DOHH2 (cell line): ENCODE measurements around the gene MAPRE3.

ENCODE experiments used
- H3F3A ChIP-seq: fragments of 200-600 bp; sonication (generic), shearing (Covaris generic); 2 replicates; pipeline ENCODE4 v1.6.0; 2016; ENCODE audit warnings: antibody characterized with exemption, mild to moderate bottlenecking; ENCODE audit not compliant: control insufficient read depth, insufficient read depth
- H3K27ac ChIP-seq: fragments of 200-600 bp; sonication (generic); 2 replicates; pipeline ENCODE4 v1.5.1; 2014; ENCODE audit warnings: low read depth, mild to moderate bottlenecking, low read length, moderate library complexity
- H3K27me3 ChIP-seq: fragments of 200-600 bp; sonication (generic); 2 replicates; pipeline ENCODE4 v1.6.1; 2014; ENCODE audit warnings: mild to moderate bottlenecking, low read length, mixed read lengths; ENCODE audit not compliant: control insufficient read depth
- H3K36me3 ChIP-seq: fragments of 200-600 bp; sonication (generic); 2 replicates; pipeline ENCODE4 v1.6.1; 2014; ENCODE audit warnings: mild to moderate bottlenecking, low read length, moderate library complexity, mixed read lengths; ENCODE audit not compliant: control insufficient read depth
- H3K4me1 ChIP-seq: fragments of 200-600 bp; sonication (generic); 2 replicates; pipeline ENCODE4 v1.6.1; 2014; ENCODE audit warnings: mild to moderate bottlenecking, low read length, mixed read lengths; ENCODE audit not compliant: control insufficient read depth
- H3K4me2 ChIP-seq: fragments of 200-600 bp; sonication (generic); 2 replicates; pipeline ENCODE4 v1.6.0; 2014; ENCODE audit warnings: mild to moderate bottlenecking, low read length, moderate library complexity
- H3K4me3 ChIP-seq: fragments of 200-600 bp; sonication (generic); 2 replicates; pipeline ENCODE4 v1.5.1; 2014; ENCODE audit warnings: mild to moderate bottlenecking, low read length, mixed read lengths
- H3K79me2 ChIP-seq: fragments of 200-600 bp; sonication (generic); 2 replicates; pipeline ENCODE4 v1.6.1; 2014; ENCODE audit warnings: mild to moderate bottlenecking, low read length, mixed read lengths; ENCODE audit not compliant: control insufficient read depth
- H3K9me2 ChIP-seq: fragments of 200-600 bp; sonication (generic); replicated peaks from 2 replicates; pipeline ENCODE4 v1.6.1; 2014; ENCODE audit warnings: mild to moderate bottlenecking, low read length, mixed read lengths; ENCODE audit not compliant: control insufficient read depth
- H3K9me3 ChIP-seq: fragments of 200-600 bp; sonication (generic); 2 replicates; pipeline ENCODE4 v1.6.1; 2014; ENCODE audit warnings: antibody characterized with exemption, low read length, mixed read lengths; ENCODE audit not compliant: control insufficient read depth, insufficient read depth
- H4K20me1 ChIP-seq: fragments of 200-600 bp; sonication (generic); 2 replicates; pipeline ENCODE4 v1.6.0; 2014; ENCODE audit warnings: low read depth, mild to moderate bottlenecking, antibody characterized with exemption, low read length, moderate library complexity; ENCODE audit not compliant: control insufficient read depth, insufficient read depth
- CTCF ChIP-seq: fragments of 200-600 bp; sonication (generic); IDR thresholded peaks from one replicate; pipeline ENCODE4 v1.5.1; 2014; ENCODE audit warnings: antibody characterized with exemption, mild to moderate bottlenecking, low read depth, low read length; ENCODE audit not compliant: poor library complexity, severe bottlenecking
- EZH2phosphoT487 ChIP-seq: fragments of 200-600 bp; sonication (generic); IDR thresholded peaks from 2 replicates; pipeline ENCODE4 v1.6.1; 2017; ENCODE audit warnings: borderline replicate concordance, mild to moderate bottlenecking, antibody characterized with exemption, low read length, moderate library complexity, mixed read lengths

MAPRE3 gene

DNA sequence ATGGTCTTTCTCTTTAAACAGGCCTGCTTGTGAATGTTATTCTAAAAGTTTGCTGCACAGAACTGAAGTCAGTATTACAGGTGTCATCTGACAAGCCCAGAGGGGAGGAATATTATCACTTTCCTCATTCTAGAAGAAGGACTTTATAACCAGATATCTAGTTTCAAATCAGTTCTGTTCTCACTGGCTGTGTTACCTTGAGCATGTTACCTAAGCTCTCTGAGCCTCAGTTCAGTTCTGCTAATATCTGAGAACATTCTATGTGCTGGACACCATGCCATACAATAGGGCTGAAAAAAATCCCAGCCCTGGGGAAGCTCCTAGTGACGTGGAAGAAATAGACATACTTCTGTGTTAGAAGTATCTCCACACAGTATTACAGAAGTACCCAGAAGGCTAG lies 27.9 kb downstream of the MAPRE3 start:
- H3F3A ChIP-seq, result no peaks in the 10 kb centered on the region
- no peaks in the 10 kb centered on the region for H4K20me1 ChIP-seq
- no peaks in the 10 kb centered on the region for H3K9me3 ChIP-seq
- H3K4me1 ChIP-seq, result no peaks in the 10 kb centered on the region
- no peak overlapping the region for H3K4me3 ChIP-seq
- no peak overlapping the region for H3K27ac ChIP-seq
- H3K36me3 ChIP-seq, result no peaks in the 10 kb centered on the region
- H3K27me3 ChIP-seq, result peaks cover 33% of the 10 kb centered on the region
- H3K79me2 ChIP-seq, result no peaks in the 10 kb centered on the region
- no peaks in the 10 kb centered on the region for H3K9me2 ChIP-seq
- TF ChIP-seq EZH2phosphoT487, result no peak
- no peak for TF ChIP-seq CTCF
- no peak overlapping the region for H3K4me2 ChIP-seq

- H3K9me3 ChIP-seq, result no peaks in the 10 kb centered on the region
- H3F3A ChIP-seq, result no peaks in the 10 kb centered on the region
- no peaks in the 10 kb centered on the region for H3K4me1 ChIP-seq
- no peak overlapping the region for H3K27ac ChIP-seq
- H3K4me3 ChIP-seq, result no peak overlapping the region
- no peak overlapping the region for H3K4me2 ChIP-seq
- peaks cover 28% of the 10 kb centered on the region for H3K27me3 ChIP-seq
- H4K20me1 ChIP-seq, result no peaks in the 10 kb centered on the region
- H3K79me2 ChIP-seq, result no peaks in the 10 kb centered on the region
- no peaks in the 10 kb centered on the region for H3K36me3 ChIP-seq
- no peaks in the 10 kb centered on the region for H3K9me2 ChIP-seq
- TF ChIP-seq EZH2phosphoT487 (no peak), CTCF (no peak)
Measured at GRCh38 chr2:27000228-27000627, 29.8 kb downstream of the MAPRE3 start.

- H4K20me1 ChIP-seq, result no peaks in the 10 kb centered on the region
- H3K4me2 ChIP-seq, result no peak overlapping the region
- no peaks in the 10 kb centered on the region for H3K36me3 ChIP-seq
- no peak overlapping the region for H3K4me3 ChIP-seq
- peaks cover 32% of the 10 kb centered on the region for H3K27me3 ChIP-seq
- no peak overlapping the region for H3K27ac ChIP-seq
- no peaks in the 10 kb centered on the region for H3F3A ChIP-seq
- H3K4me1 ChIP-seq, result no peaks in the 10 kb centered on the region
- H3K9me3 ChIP-seq, result no peaks in the 10 kb centered on the region
- no peak for TF ChIP-seq EZH2phosphoT487
- TF ChIP-seq CTCF, result no peak
- H3K9me2 ChIP-seq, result no peaks in the 10 kb centered on the region
- H3K79me2 ChIP-seq, result no peaks in the 10 kb centered on the region
Measured at GRCh38 chr2:27000995-27001394, 30.6 kb downstream of the MAPRE3 start.

- no peaks in the 10 kb centered on the region for H4K20me1 ChIP-seq
- H3K4me2 ChIP-seq, result no peak overlapping the region
- H3K4me3 ChIP-seq, result no peak overlapping the region
- no peak overlapping the region for H3K27ac ChIP-seq
- H3K4me1 ChIP-seq, result no peaks in the 10 kb centered on the region
- H3F3A ChIP-seq, result no peaks in the 10 kb centered on the region
- no peak for TF ChIP-seq EZH2phosphoT487
- no peaks in the 10 kb centered on the region for H3K36me3 ChIP-seq
- H3K9me3 ChIP-seq, result no peaks in the 10 kb centered on the region
- H3K27me3 ChIP-seq, result peaks cover 36% of the 10 kb centered on the region
- H3K79me2 ChIP-seq, result no peaks in the 10 kb centered on the region
- no peaks in the 10 kb centered on the region for H3K9me2 ChIP-seq
Measured at GRCh38 chr2:27001950-27002349, 31.5 kb downstream of the MAPRE3 start.
